RPMI8226 (cell line): ENCODE results near the gene DEAF1.

Experiments
- DNase-seq: peaks from one replicate; pipeline ENCODE4 v3.0.0-alpha.2; 2015

Gene DEAF1

DNA sequence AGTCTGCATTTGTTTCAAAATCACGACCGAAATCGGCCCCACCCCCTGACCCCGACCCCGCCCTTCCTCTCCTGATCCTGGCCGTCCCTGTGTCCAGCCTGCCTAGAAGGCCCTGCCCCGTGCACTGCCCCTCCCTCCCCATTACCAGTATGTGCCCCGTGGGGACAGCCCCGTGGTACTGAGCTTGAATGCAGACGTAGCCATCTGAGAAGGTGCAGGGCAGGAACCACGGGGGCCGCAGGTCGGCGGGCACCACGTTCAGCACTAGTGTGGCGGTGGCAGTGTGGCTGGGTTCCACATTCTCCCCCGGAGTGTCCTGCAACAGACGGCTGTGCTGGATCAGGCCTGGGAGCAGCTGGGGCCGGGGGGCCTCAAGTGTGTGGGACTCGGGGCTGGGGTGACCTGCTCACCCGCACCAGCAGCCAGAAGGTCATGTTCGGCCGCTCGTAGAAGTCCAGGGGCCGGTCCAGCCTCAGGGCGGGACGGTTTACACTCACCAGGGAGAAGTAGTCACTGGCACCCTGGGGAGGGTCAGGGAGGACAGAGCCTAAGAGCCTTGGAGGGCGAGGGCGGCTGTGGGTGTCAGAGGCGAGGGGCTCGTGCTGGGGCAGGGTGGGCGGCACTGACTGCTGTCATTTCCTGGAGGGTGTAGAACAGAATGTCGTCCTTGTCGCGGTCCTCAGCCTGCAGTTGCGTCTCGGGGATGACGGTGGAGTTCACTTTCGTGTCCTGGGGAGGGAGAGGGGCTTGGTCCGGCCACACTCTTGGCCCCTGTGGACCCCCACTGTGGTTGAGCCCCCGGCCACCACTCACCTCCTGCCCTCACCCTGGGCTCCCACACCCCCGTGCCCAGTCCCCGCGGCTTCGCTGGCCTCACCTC lies 73.8 kb downstream of the DEAF1 start:
- DNase-seq, result no peak

DNA sequence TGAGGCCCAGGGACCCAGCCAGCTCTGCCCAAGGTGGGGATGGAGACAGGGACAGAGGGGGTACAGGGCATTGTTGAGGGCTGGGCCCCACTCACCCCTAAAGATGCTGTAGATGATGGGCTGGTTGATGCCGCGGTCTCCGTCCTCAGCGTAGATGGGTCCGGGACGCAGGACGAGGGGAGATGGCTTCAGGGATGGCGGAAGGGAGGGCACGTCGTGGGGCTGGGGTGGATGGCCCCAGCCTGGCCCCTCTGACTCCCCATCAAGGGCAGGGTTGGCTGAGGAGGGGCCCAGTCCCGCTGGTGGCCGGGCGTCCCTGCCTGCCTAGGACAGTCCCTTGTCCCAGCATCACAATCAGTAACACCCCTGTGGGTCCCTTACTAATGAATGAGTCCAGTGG lies 74.8 kb downstream of the DEAF1 start:
- no peak for DNase-seq

DNA sequence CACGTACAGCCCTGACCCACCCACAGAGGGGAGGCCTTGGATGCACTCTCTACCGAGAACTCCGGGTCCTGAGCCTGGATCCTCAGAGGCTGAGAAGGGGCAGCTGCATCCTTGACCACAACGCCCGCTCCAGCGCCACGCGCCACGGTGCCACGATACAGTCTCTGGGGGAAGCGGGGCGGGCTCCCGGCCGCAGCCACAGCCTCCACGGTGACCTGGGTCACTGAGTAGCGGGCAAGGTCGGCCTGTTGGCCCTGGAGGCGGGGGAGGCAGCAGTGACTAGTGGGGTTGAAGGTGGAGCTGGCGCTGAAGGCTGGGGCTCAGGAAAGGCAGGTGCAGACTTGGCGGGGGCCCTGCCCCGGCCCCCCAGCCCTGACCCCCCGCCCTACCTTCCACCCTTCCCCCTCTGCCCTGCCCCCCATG lies 75.4 kb downstream of the DEAF1 start:
- DNase-seq, result no peak

DNA sequence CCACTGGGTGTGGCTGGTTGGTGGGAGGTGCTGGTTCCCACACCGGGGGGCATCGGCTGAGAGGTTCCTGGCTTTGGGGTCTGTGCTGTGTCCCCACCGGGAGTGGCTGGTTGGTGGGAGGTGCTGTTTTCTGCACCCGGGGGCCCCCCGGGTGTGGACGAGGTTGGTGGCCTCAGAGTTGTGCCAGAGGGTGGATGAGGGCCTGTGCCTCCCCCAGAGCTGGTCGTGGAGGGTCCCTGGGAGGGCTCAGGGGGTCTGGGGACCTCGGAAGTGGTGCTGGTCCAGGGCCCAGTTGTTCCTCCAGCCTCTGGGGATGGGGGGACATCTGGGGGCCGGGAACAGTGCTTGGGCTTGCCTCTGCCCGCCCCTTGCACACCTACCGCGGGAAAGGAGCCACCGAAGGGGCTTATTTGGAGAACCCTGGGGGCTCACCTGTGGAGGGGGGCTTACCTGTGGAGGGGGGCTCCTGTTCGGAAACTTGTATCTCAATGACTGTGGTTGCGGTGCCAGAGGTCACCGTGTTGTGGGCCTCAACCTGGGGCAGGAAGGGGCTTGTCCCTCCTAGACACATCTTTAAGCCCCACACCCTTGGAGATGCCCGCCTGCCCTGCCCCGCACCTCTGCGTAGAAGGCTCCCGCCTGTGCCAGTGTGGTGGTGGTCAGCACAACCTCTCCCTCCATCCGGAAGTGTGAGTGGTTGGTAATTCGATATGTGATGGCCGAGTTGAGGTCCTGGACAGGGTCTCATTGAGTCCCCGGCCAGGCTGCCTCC lies 76.0 kb downstream of the DEAF1 start:
- no peak for DNase-seq

DNA sequence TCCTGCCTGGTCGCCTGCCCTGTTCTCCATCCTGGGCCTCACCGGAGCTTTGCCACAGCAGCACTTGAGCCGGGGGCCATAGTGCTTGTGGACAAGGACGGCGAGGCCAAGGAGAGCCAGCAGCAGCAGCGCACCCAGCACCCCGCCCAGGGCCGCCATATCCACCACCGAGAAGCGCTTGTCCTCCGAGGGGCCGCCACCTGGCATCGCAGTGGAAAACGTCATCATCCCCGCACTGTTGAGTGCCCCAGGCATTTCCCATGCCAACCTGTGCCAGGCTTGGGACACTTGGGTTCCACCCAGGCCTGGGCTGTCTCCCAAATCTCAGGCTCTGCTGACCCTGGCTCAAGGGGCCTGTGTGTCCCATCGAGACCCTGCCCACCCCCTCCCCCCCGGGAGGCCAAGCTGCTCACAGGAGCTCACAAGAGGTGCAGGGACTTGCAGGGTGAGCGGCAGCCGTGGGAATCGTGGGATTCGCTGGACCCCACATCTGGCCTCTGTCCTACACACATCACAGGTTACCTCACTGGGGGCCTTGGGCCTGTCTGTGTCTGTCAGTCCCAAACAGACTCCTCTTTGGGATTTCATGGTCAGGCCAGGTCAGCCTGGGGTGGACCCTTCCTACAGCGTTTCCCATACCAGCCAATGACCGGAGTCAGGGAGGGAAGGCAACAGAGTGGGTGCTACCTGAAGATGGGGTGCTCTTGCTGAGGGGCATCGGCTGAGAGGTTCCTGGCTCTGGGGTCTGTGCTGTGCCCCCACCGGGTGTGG lies 76.9 kb downstream of the DEAF1 start:
- DNase-seq, result no peak

DNA sequence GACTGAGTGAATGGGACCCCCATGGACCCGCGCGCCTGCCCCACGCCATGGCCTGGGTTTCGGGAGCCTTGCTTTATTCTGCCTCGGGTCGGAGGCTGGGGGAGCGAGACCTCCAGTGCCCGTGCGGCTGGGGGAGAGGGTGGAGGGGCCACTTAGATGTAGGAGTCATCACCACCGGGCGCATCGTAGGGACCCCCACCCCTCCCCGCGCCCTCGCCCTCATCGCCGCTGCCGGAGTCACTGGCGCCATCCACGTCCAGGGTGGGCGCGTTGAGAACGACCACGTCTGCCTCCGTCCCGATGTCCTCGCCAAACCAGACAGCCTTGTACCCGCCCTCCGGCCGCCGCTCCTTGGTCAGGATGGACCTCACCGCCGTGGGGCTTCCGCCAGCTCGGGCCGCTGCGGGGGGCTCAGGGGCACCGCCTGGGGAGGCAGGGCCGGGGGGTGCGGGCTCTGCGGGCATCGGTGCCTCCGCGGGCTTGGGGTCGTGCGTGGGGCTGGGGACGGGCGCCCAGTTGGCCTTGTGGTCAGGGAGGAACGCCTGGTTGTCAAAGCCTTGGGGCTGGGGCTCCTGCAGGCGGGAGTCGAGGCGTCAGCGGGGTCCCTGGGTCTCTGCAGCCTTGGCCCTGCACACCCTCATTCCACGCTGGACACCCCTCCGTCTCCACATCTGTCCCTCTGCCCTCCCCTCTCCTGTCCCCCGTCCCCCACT lies 77.7 kb downstream of the DEAF1 start:
- DNase-seq, result no peak

DNA sequence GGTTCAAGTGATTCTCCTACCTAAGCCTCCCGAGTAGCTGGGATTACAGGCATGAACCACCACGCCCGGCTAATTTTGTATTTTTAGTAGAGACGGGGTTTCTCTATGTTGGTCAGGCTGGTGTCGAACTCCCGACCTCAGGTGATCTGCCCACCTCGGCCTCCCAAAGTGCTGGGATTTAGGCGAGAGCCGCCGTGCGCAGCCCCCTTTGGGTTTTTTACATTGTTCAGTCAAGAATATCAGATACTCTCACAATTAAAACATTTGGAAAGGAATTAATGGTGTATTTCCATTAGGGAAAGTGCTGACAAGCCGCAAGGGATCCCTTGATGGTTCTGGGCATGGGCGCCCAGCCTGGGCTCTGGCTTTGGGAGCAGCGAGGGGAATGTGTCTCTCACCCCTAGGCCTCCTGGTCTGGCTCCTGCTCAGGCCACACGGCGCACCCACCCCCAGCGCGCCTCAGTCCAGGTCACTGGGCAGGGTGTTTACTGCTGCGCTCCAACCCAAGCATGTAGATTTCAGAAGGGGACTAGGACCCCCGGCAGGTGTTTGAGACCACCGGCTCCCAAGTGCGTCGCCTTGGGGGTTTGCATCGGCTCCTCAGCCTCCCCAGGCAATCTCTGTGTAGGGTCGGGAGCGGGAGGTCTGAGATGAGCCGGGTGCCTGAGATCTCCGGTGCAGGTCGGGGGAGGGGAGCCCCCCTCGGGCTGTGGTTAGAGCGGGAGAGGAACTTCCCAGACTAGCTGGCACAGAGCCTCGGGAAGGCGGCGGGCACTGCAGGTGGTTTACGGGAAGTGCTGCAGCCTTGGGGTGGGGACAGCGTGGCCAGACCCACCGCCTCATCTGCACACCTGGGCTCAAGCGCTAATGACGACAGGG lies 78.5 kb downstream of the DEAF1 start:
- no peak for DNase-seq

DNA sequence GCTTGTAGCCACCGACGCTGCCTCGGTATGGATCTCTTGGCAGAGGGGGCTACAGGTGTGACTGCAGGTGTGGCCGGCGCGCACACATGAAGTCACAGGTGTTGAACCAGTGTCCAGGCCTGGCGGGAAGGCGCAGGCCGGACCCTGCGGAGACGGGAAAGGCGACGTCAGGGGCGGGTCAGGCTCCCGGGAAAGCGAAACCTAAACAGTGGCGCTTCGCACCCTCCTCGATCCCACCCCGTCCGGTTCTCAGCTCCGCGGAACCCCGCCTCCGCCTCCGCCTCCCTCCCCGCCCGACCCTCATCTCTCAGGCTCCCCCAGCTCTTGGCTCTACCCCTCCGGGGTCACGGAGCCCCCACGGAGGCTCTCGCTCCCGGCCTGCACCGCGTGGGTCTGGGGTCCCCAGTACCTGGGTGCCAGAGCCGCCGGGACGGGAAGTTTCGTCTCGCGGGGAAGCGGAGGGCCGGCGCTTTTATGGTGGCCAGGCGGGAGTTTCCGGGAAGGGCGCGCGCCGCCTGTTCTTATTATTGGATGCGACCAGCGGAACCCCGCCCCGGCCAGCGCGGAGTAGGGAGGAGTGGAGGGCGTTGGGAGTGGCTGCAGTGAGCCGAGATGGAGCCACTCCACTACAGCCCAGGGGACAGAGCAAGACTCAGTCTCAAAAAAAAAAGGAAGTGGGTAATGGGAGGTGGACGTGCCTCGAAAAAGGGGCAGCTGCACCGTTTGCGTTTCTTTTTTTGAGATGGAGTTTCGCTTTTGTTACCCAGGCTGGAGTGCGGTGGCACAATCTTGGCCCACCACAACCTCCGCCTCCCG lies 79.3 kb downstream of the DEAF1 start, which contains the start of gene IRF7:
Gene IRF7, minus strand, starts transcription at position 447 of the 816 bp plus-strand sequence. CDS start 586 bp downstream, outside the sequence.
- peak; percentile 94 for DNase-seq

DNA sequence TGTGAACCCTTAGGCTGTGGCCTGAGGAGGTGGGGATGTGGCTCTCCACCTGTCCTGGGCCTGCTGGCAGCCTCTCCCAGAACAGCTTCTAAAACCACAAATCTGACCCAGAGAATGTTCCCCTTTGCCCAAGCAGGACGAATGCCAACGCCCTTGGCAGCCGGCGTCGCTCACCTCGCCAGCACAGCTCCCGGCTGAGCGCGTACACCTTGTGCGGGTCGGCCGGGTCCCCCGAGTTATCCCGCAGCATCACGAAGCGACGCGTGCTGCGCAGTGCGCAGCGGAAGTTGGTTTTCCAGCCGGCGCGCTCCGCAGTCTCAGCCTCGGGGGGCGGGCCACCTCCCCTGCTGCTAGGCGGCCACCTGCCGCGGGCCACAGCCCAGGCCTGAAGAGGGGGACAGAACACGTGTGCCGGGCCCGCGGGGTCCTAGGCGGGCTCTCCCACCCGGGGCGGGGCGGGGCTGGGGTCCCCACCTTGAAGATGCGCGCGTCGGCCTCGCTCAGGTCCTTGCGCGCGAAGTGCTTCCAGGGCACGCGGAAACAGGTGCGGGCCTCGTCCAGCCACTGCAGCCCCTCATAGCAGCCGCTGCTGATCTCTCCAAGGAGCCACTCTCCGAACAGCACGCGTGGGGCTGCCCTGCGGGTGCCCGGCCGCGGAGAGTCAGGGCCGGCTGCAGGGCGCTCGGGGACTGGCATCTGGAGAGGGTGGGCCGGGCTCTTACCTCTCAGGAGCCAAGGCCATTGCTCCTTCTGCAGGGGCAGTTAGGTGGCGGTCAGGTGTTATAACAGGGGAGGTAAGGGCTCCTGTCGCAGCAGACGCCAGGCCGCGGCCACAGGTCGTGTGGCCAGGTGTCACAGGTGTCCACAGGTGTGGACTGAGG lies 80.2 kb downstream of the DEAF1 start:
- DNase-seq, result peak; percentile 8

DNA sequence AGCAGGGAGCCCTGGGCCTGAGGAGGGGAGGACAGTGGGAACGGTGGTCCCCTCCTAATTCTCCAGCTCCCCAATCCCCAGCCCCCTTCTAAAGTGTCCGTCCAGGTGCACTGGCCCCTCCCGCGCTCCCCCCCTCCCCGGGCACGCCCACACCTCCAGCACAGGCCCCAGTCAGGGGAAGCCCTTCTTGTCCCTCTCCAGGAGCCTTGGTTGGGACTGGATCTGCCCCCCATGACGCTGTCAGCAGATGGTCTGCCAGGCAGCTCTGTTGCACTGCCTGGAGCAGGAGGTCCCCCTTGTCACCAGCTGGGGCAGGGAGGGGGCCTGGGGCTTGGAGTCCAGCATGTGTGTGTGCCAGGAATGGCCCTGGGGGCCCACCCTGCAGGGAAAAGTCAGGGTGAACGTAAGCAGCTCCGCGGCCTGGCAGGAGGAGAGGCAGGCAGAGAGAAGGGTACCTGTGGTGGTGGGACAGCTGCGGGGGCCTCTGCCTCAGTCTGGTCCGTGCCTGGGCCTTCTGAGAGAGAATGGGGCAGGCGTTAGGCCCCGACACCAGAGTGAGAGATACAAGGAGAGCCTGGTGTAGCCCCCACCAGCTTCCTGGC lies 80.9 kb downstream of the DEAF1 start:
- DNase-seq, result no peak

DNA sequence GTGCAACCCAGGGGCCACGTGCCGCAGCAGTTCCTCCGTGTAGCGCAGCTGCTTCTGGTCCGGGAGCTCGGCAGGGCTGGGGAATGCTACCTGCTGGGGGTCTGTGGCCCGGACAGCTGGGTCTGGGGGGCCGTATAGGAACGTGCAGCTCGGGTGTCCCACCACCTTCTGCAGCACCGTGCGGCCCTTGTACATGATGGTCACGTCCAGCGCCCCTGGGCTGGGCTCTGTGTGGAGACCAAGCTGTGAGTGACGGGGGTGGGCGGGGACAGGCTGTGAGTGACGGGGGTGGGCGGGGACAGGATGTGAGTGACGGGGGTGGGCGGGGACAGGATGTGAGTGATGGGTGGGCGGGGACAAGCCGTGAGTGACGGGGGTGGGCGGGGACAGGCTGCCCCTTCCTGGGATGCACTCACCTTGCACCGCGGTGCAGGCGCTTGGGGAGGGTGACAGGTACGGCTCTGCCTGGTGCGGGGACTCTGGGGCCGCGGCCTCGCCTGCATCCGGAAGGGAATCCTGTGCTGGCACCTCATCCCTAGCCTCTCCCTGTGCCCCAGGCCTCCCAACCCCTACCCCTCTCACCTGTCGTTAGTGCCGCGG lies 81.6 kb downstream of the DEAF1 start:
- no peak for DNase-seq

DNA sequence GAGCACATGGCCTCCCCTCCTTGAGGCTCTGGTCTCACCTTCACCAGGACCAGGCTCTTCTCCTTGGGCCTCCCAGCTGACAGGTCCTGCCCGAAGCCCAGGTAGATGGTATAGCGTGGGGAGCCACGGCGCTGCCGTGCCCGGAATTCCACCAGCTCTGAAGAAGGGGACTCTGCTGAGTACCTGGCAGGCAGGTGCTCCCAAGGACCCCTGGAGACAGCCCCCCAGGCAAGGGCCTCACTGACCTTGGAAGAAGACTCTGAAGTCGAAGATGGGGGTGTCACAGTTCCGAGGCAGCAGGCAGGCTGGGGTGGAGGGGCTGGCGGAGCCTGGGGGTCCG lies 82.1 kb downstream of the DEAF1 start:
- DNase-seq, result no peak

DNA sequence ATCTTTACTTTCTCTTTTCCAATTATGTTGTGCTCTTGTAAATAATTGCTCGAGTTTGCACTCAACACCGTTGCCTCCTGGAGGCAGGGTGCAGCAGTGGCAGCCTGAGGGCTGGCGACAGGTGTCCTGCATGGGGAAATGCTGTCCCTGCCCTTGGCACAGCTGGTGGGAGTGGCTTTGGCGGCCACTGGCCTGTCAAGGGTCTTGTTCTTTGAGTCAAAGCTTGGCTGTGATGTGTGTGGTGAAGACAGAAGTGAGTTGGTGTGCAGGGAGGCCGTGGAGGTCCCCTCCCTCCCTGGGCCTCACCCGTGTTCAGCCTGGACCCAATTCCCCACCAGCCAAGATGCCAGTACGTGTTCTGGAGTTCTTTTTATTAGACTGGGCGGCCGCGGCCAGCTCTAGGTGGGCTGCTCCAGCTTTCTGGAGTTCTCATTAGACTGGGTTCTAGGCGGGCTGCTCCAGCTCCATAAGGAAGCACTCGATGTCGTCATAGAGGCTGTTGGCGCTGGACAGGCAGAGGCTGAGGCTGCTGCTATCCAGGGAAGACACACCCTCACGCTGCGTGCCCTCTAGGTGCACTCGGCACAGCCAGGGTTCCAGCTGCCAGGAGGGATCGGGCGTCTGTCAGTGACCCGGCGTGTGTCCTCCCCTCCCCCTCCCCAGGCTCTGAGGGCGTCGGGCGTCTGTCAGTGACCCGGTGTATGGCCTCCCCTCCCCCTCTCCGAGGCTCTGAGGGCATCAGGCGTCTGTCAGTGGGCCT lies 82.6 kb downstream of the DEAF1 start:
- DNase-seq, result no peak

DNA sequence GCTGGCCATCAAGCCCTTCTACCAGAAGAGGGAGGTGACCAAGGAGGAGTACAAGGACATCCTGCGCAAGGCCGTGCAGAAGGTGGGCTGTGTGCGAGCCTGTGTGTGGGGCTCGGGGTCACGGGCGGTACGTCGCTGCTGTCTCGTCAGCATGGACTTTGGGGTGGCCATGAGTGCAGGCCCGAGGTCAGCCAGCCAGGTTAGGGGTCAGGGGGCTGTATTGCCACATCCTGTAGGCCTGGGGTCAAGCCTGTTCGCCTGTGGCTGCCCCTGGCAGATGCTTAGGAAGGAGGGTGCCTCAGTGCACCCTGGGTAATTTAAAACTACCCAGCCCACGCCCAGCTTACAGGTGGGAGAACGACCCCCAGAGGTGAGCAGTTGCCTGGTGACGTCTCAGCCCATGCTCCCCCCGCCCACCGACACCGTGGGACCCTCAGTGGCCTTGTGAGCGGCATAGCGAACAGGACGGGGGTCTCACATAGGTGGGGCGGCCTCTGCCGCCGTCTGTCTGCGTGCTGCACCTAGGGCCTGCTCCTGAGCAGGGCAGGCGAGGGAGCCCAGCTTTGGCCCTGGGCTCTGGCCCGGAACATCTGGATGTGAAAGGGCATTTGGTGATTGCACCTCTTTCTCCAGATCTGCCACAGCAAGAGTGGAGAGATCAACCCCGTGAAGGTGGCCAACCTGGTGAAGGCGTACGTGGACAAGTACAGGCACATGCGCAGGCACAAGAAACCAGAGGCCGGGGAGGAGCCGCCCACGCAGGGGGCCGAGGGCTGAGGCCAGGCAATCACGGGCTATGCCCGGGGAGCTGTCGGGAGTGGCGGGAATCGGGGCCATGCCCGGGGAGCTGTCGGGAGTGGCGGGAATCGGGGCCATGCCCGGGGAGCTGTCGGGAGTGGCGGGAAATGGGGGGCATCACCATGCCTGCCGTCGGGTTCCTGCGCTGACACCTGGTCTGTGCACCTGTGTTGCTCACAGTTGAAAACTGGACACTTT lies 83.7 kb downstream of the DEAF1 start:
- no peak for DNase-seq

DNA sequence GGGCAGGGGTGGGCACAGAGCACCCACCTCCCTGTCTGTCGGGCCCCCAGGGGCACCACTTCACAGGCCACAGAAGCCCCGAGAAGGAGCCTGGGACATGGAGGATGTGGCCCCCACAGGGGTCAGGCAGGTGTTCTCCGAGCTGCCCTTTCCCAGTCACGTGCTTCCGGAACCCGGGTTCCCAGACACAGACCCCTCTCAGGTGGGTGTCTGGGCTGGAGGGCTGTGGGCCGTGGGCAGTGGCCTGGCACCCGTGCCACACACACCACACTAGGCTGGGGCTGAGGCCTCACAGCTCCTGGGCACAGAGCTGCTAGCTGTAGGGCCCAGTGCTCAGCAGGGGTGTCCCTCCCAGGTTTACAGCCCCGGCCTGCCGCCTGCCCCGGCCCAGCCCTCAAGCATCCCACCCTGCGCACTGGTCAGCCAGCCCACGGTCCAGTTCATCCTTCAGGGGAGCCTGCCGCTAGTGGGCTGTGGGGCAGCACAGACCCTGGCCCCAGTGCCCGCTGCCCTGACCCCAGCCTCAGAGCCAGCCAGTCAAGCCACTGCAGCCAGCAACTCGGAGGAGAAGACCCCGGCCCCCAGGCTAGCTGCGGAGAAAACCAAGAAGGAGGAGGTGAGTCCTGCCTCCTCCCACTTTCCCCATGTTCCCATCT lies 84.7 kb downstream of the DEAF1 start:
- DNase-seq, result no peak

DNA sequence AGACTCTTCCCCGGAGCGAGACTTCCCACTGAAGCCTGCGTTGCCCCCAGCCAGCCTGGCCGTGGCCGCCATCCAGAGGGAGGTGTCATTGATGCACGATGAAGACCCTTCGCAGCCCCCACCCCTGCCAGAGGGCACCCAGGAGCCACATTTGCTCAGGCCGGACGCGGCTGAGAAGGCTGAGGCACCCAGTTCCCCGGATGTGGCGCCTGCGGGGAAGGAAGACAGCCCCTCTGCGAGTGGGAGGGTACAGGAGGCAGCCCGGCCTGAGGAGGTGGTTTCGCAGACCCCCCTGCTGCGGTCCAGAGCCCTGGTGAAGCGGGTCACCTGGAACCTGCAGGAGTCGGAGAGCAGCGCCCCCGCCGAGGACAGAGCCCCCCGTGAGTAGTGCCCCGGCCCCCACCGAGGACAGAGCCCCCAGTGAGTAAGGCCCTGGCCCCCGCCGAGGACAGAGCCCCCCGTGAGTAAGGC lies 85.6 kb downstream of the DEAF1 start:
- DNase-seq, result no peak
